H54 (cell line): ENCODE results near the gene CEP126.
"Not testable (repeated sequence)": the region's sequence is repeated elsewhere in the genome, so short reads cannot be mapped to it uniquely, and the experiment has no call there.

Source experiments
- DNase-seq: peaks from one replicate; pipeline ENCODE4 v3.0.0; 2011; ENCODE audit warnings: low spot score, mixed read lengths; ENCODE audit not compliant: insufficient read length
- FAIRE-seq: peaks from 3 replicates; lab custom pipeline; 2011; peaks lifted over from hg19 to GRCh38; lab: Jason Lieb, UNC
- POLR2A ChIP-seq: IDR thresholded peaks from 2 replicates; pipeline ENCODE4 v1.6.1; 2011; ENCODE audit warnings: low read depth, mild to moderate bottlenecking, low read length

The CEP126 gene

GRCh38 chr11:101955278-101955677 is 40.5 kb downstream of the CEP126 start:
- no peak for TF ChIP-seq POLR2A
- no peak for DNase-seq
- FAIRE-seq: no peak

GRCh38 chr11:101955701-101956100 is 40.9 kb downstream of the CEP126 start:
- FAIRE-seq: no peak
- DNase-seq: no peak
- no peak for TF ChIP-seq POLR2A

GRCh38 chr11:101960231-101960630 is 45.4 kb downstream of the CEP126 start:
- no peak for DNase-seq
- no peak for TF ChIP-seq POLR2A
- no peak for FAIRE-seq

- not testable (repeated sequence) for FAIRE-seq, DNase-seq
Observed at GRCh38 chr11:101964200-101964599, 49.4 kb downstream of the CEP126 start.

GRCh38 chr11:101974255-101974654 is 59.4 kb downstream of the CEP126 start:
- TF ChIP-seq POLR2A: no peak
- DNase-seq (no peak), FAIRE-seq (no peak)

- no peak for TF ChIP-seq POLR2A
- no peak for DNase-seq
- no peak for FAIRE-seq
Observed at GRCh38 chr11:101974771-101975170, 60.0 kb downstream of the CEP126 start.

- TF ChIP-seq POLR2A: no peak
- FAIRE-seq (no peak), DNase-seq (no peak)
Observed at GRCh38 chr11:101975734-101976133, 60.9 kb downstream of the CEP126 start.

- FAIRE-seq (no peak), DNase-seq (no peak)
- no peak for TF ChIP-seq POLR2A
Observed at GRCh38 chr11:101987370-101987769, 72.6 kb downstream of the CEP126 start.

- no peak for TF ChIP-seq POLR2A
- FAIRE-seq (no peak), DNase-seq (no peak)
Observed at GRCh38 chr11:101993172-101993571, 78.4 kb downstream of the CEP126 start.

GRCh38 chr11:101994052-101994469 is 79.3 kb downstream of the CEP126 start:
- not testable (repeated sequence) for FAIRE-seq, DNase-seq

GRCh38 chr11:101996111-101996510 is 81.3 kb downstream of the CEP126 start:
- no peak for FAIRE-seq

GRCh38 chr11:102001657-102002338 is 87.0 kb downstream of the CEP126 start:
- TF ChIP-seq POLR2A: no peak
- FAIRE-seq: no peak
- no peak for DNase-seq

More at GRCh38 chr11:101996111-101996510, 81.3 kb downstream of the CEP126 start:
- no peak for DNase-seq
- no peak for TF ChIP-seq POLR2A

GRCh38 chr11:102004220-102004619 is 89.4 kb downstream of the CEP126 start:
- no peak for TF ChIP-seq POLR2A
- DNase-seq (no peak), FAIRE-seq (no peak)

GRCh38 chr11:102005306-102005705 is 90.5 kb downstream of the CEP126 start:
- no peak for DNase-seq
- FAIRE-seq: no peak
- no peak for TF ChIP-seq POLR2A

GRCh38 chr11:102006835-102007566 is 92.2 kb downstream of the CEP126 start:
- no peak for DNase-seq
- no peak for FAIRE-seq
- TF ChIP-seq POLR2A: no peak
